CD4-positive, alpha-beta memory T cell (primary cell): ENCODE measurements around the gene FKBP8. TPM values are rescaled to one million over a fixed set of nuclear protein-coding genes. Genes with fewer than 3 reads are reported as not detected.

Source experiments
- CTCF ChIA-PET: fragments of 350-600 bp; sonication (Branson Sonifier 250); formaldehyde crosslinking; loops from one replicate; lab custom pipeline; 2021; ENCODE audit warnings: inconsistent platforms; ENCODE audit not compliant: partially characterized antibody; lab: Charles Lee
- POLR2A ChIA-PET: fragments of 350-600 bp; sonication (Branson Sonifier 250); formaldehyde crosslinking; loops from one replicate; lab custom pipeline; 2021; ENCODE audit not compliant: partially characterized antibody; lab: Charles Lee
- DNase-seq, 5 donors: peaks; one replicate each; pipeline versions ENCODE4 v3.0.0 to v3.0.0-alpha.2; 2020 to 2022; ENCODE audit warnings: mixed read lengths in 1 of 5
- H3K27ac ChIP-seq: one replicate; pipeline ENCODE4 v1.7.0; 2013; ENCODE audit warnings: low read depth, low read length
- H3K27me3 ChIP-seq: 2 replicates; pipeline ENCODE4 v1.7.0; 2013; ENCODE audit warnings: mild to moderate bottlenecking, low read length, moderate library complexity; ENCODE audit not compliant: insufficient read depth
- H3K36me3 ChIP-seq: 2 replicates; pipeline ENCODE4 v1.7.0; 2013; ENCODE audit warnings: mild to moderate bottlenecking, low read length, moderate library complexity; ENCODE audit not compliant: insufficient read depth
- H3K4me1 ChIP-seq: 2 replicates; pipeline ENCODE4 v1.7.0; 2013; ENCODE audit warnings: mild to moderate bottlenecking, low read length, moderate library complexity; ENCODE audit not compliant: insufficient read depth
- H3K4me3 ChIP-seq, 2 donors: one replicate each; pipeline ENCODE4 v1.7.0; 2013; ENCODE audit warnings: low read length in 2 of 2, mild to moderate bottlenecking in 1 of 2
- H3K9me3 ChIP-seq, 2 donors: one replicate each; pipeline ENCODE4 v1.7.0; 2013; ENCODE audit warnings: low read length in 2 of 2, control low read depth in 1 of 2; ENCODE audit not compliant: control insufficient read depth in 1 of 2
- H3K27ac Mint-ChIP-seq, 7 donors: one replicate each; pipeline ENCODE4 v1.8.0; 2020 to 2021; ENCODE audit warnings: mixed read lengths in 7 of 7, mild to moderate bottlenecking in 6 of 7, inconsistent platforms in 3 of 7, moderate library complexity in 3 of 7
- H3K27me3 Mint-ChIP-seq, 2 donors: one replicate each; pipeline ENCODE4 v1.8.0; 2020 to 2021; ENCODE audit warnings: mixed read lengths in 2 of 2
- H3K36me3 Mint-ChIP-seq, 2 donors: one replicate each; pipeline ENCODE4 v1.8.0; 2020 to 2021; ENCODE audit warnings: mixed read lengths in 2 of 2, inconsistent platforms in 1 of 2, mild to moderate bottlenecking in 1 of 2
- H3K4me1 Mint-ChIP-seq, 4 donors: one replicate each; pipeline ENCODE4 v1.8.0; 2020 to 2021; ENCODE audit warnings: mixed read lengths in 4 of 4, mild to moderate bottlenecking in 1 of 4
- H3K4me3 Mint-ChIP-seq, 8 donors: one replicate each; pipeline ENCODE4 v1.8.0; 2020 to 2021; ENCODE audit warnings: mixed read lengths in 8 of 8, mild to moderate bottlenecking in 7 of 8, moderate library complexity in 6 of 8, inconsistent platforms in 3 of 8
- H3K9me3 Mint-ChIP-seq, 8 donors: one replicate each; pipeline ENCODE4 v1.8.0; 2020 to 2021; ENCODE audit warnings: mixed read lengths in 8 of 8, mild to moderate bottlenecking in 5 of 8, inconsistent platforms in 3 of 8, moderate library complexity in 1 of 8
- intact Hi-C: fragments of 100-400 bp; cut with micrococcal nuclease; formaldehyde crosslinking; loops from one replicate; pipeline ENCODE4 v1.15.1; 2023
- polyA plus RNA-seq, 2 donors: library from polyadenylated mRNA; unstranded; fragments of 300-500 nt; fragmentation: Illumina TruSeq; gene quantifications; one replicate each; pipeline ENCODE4 v1.2.3, GENCODE V29; 2021
- total RNA-seq, 2 experiments: library from RNA; stranded (reverse); gene quantifications; one replicate each; pipeline ENCODE4 v1.2.3, GENCODE V29; 2021

FKBP8 gene
- total and polyA plus RNA-seq, 4 experiments from 2014 or later = 82.4 to 249 (median 181) TPM

DNA sequence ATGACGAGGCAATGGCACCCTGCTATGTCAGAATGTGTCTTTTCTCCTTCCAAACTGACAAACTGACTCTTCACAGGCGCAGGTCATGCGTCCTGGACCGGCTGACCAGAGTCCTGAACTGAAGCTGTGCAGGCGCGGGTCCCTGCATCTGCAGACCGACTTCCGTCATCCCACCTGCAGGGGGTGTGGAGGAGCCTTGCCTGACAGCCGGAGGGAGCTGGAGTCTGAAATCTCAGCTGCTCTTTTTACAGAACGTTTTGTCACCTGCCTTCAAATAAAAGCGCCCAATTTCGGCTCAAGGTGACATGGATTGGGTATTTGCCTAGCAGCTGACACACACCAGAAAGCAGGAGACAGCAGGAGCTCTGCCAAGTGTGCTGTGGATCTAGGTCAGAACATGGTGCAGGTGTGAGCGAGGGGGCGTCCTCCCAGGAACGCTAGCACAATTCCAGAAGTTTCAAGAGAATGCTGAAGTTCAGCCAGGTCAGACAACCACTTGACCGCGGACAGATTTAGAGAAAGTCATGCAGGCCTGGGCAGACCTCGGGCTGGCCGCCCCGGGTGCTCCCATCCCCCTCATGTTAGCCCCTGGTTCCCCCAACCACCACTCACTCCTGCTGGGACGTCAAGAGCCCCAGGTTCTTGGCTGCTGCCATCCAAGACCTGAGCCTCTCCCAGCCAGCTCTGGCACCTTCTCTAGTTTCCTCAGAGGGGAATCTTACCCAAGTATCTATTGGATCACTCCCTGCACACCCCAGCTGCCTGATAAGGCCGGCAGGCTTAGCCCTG, 54.3 kb downstream of the FKBP8 start:
- DNase-seq = no peak
- intact Hi-C loops = no loop called here
- Mint-ChIP-seq H3K4me1 (peaks cover 33 to 92% (median 68%) of the 10 kb centered on the region in 4 donors), H3K36me3 (peaks cover 0 to 8% of the 10 kb centered on the region in 2 donors), H3K4me3 (peak overlapping the region in 2 of 8 donors; percentile 27 to 57), H3K27me3 (no peaks in the 10 kb centered on the region), H3K27ac (peak overlapping the region in 4 of 7 donors; percentile 9 to 62 (median 42)), H3K9me3 (no peaks in the 10 kb centered on the region)
- Histone ChIP-seq H3K36me3 (no peaks in the 10 kb centered on the region), H3K27me3 (no peaks in the 10 kb centered on the region), H3K4me3 (no peak overlapping the region), H3K4me1 (peaks cover 85% of the 10 kb centered on the region), H3K27ac (no peak overlapping the region), H3K9me3 (no peaks in the 10 kb centered on the region)
- ChIA-PET POLR2A (interaction anchor here (0.6 to 1.7 kb wide), 5 partner anchors 13 to 100 kb away, joined by 3 to 5 read pairs (median 3); no protein-coding TSS in a partner anchor), CTCF (interaction anchor here (1.0 to 14.1 kb wide), 4 partner anchors 9 to 358 kb away, joined by 3 to 131 read pairs (median 4); partner anchors contain the start of gene ELL)

DNA sequence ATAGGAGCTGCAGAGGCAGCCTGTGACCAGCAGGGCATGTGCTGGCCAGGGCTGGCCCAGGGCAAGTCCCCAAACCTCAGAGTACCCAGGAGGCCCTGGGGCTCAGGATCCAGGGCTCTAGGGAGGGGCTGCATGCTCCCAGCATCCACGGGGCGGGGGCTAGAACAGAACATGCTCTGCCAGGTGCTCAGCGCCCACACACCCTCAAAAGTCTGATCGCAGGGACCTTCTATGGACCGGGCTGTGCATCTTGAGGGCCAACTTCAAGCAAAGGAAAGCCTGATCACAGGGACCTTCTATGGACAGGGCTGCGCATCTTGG, 55.0 kb downstream of the FKBP8 start:
- H3K9me3 Mint-ChIP-seq = no peaks in the 10 kb centered on the region
- no peak overlapping the region for H3K4me3 ChIP-seq
- no peak overlapping the region for H3K4me3 Mint-ChIP-seq
- CTCF ChIA-PET = interaction anchor here (1.0 to 14.1 kb wide), 4 partner anchors 9 to 358 kb away, joined by 3 to 131 read pairs (median 4); partner anchors contain the start of gene ELL
- H3K9me3 ChIP-seq = no peaks in the 10 kb centered on the region
- H3K36me3 Mint-ChIP-seq = peaks cover 0 to 4% of the 10 kb centered on the region in 2 donors
- peaks cover 79% of the 10 kb centered on the region for H3K4me1 ChIP-seq
- intact Hi-C loops = no loop called here
- H3K27ac Mint-ChIP-seq = peak overlapping the region in 6 of 7 donors; percentile 9 to 90 (median 79)
- H3K36me3 ChIP-seq = no peaks in the 10 kb centered on the region
- peaks cover 32 to 93% (median 67%) of the 10 kb centered on the region in 4 donors for H3K4me1 Mint-ChIP-seq
- no peak for DNase-seq
- no peaks in the 10 kb centered on the region for H3K27me3 ChIP-seq
- H3K27me3 Mint-ChIP-seq = no peaks in the 10 kb centered on the region
- H3K27ac ChIP-seq = no peak overlapping the region
- POLR2A ChIA-PET = interaction anchor here (0.6 to 1.7 kb wide), 5 partner anchors 13 to 101 kb away, joined by 3 to 5 read pairs (median 3); no protein-coding TSS in a partner anchor

DNA sequence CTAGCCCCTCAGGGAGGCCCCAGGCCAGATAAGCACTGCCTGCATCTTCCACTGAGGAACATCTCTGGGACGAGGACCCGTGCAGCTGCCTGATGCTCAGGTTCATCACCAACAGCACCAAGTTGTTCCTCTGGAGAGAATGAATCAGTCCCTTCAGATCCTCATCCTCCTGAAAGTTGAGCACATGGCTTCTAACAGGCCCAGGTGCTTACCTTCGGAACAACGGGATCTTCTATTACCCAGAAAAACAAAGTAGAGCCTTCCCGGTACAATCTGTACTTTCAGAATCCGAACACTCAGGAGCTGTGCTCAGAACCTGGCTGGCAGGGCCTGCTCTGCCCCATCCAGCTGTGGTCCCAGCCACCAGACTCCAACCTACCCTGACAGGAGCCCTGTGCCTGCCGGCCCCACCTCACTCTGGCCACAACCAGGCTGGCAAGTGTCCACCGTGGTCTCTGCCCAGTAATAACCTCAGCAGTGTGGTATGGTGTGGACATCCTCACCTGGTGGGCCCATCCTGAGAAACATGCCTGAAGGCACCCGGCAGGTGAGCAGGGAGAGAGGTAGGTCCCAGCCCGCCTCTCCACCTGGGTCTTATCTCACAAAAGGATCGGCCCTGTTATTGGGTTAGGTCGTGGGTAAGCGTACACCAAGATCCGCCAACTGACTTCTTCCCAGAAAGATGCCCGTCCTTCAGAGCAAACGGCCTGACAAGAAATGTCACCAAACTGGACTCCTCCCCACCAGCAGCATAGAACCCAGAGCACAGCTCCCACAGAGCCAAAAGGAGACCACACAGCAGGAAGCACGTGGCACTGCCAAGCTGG, 55.6 kb downstream of the FKBP8 start:
- H3K4me3 ChIP-seq = no peak overlapping the region
- no peaks in the 10 kb centered on the region for H3K9me3 ChIP-seq
- H3K4me3 Mint-ChIP-seq = peak overlapping the region in 3 of 8 donors; percentile 8 to 45 (median 21)
- ChIA-PET POLR2A (interaction anchor here (1.1 to 3.8 kb wide), 7 partner anchors 8 to 102 kb away, joined by 3 to 21 read pairs (median 4); no protein-coding TSS in a partner anchor), CTCF (interaction anchor here (1.0 to 14.1 kb wide), 4 partner anchors 10 to 359 kb away, joined by 3 to 131 read pairs (median 4); partner anchors contain the start of gene ELL)
- H3K9me3 Mint-ChIP-seq = no peaks in the 10 kb centered on the region
- intact Hi-C loops = no loop called here
- no peaks in the 10 kb centered on the region for H3K36me3 ChIP-seq
- no peak overlapping the region for H3K27ac ChIP-seq
- no peaks in the 10 kb centered on the region for H3K27me3 Mint-ChIP-seq
- no peak for DNase-seq
- H3K36me3 Mint-ChIP-seq = peaks cover 0 to 4% of the 10 kb centered on the region in 2 donors
- H3K27me3 ChIP-seq = no peaks in the 10 kb centered on the region
- peak overlapping the region; percentile 15 to 90 (median 80) for H3K27ac Mint-ChIP-seq
- peaks cover 31 to 94% (median 69%) of the 10 kb centered on the region in 4 donors for H3K4me1 Mint-ChIP-seq
- peaks cover 79% of the 10 kb centered on the region for H3K4me1 ChIP-seq

DNA sequence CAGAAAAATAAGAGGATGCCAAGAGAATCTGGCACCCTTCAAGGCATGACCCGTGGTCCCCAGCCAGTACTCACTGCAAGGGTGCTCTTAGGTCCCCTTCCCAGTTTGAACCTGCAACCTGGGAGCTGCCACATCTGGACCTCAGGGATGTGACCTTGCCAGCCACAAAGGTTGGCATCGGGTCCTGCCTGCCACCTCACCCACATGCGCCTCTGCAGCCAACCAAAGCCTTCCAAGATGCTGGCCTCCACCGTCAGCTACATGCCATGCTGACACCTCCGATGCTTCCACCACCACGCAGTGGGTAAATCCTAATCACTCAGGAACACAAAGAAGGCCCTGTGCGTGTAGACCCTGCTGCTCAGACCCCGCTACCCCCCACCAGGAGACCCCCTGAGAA, 56.6 kb downstream of the FKBP8 start:
- peaks cover 0 to 4% of the 10 kb centered on the region in 2 donors for H3K36me3 Mint-ChIP-seq
- no peaks in the 10 kb centered on the region for H3K36me3 ChIP-seq
- ChIA-PET POLR2A (interaction anchor here (1.2 to 3.8 kb wide), 7 partner anchors 8 to 43 kb away, joined by 3 to 21 read pairs (median 7); partner anchors contain the start of gene ELL), CTCF (interaction anchor here (1.2 to 1.8 kb wide), 3 partner anchors 10 to 16 kb away, joined by 4 to 6 read pairs (median 6); no protein-coding TSS in a partner anchor)
- peak overlapping the region in 7 of 8 donors; percentile 25 to 83 (median 76) for H3K4me3 Mint-ChIP-seq
- no peaks in the 10 kb centered on the region for H3K9me3 Mint-ChIP-seq
- H3K9me3 ChIP-seq = no peaks in the 10 kb centered on the region
- H3K4me1 ChIP-seq = peaks cover 73% of the 10 kb centered on the region
- intact Hi-C loops = loop anchor here (1.0 kb wide), 1 partner anchor 11 kb away; no protein-coding TSS in a partner anchor
- peak overlapping the region; percentile 42 for H3K27ac ChIP-seq
- H3K27ac Mint-ChIP-seq = peak overlapping the region; percentile 31 to 92 (median 89)
- H3K27me3 ChIP-seq = no peaks in the 10 kb centered on the region
- DNase-seq = no peak
- peaks cover 26 to 90% (median 66%) of the 10 kb centered on the region in 4 donors for H3K4me1 Mint-ChIP-seq
- H3K4me3 ChIP-seq = no peak overlapping the region
- no peaks in the 10 kb centered on the region for H3K27me3 Mint-ChIP-seq

DNA sequence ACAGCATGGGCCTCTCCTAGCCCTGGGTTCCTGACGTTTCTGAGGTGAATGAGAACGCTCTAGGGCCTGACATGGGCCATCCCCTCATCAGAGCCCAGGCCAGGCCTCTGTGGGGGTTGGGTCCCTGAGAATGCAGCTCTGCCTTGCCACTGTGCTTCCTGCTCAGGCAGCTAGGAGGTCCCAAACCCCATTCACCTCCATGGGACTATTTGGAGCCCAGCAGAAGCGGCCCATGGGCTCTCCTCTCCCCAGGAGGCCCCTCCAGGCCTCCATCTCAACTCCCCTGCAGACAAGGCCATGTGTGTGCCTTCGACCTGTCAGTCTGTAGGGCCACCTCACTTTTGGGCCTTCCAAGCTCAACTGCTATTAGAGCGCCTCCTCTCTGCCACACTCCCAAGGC, 58.4 kb downstream of the FKBP8 start:
- Mint-ChIP-seq H3K4me3 (peak overlapping the region in 2 of 8 donors; percentile 13 to 15), H3K27ac (peak overlapping the region; percentile 41 to 90 (median 64)), H3K9me3 (no peaks in the 10 kb centered on the region), H3K27me3 (no peaks in the 10 kb centered on the region), H3K4me1 (peaks cover 31 to 96% (median 72%) of the 10 kb centered on the region in 4 donors), H3K36me3 (peaks cover 0 to 2% of the 10 kb centered on the region in 2 donors)
- DNase-seq = no peak
- H3K4me1 ChIP-seq = peaks cover 82% of the 10 kb centered on the region
- no peaks in the 10 kb centered on the region for H3K27me3 ChIP-seq
- H3K4me3 ChIP-seq = no peak overlapping the region
- intact Hi-C loops = no loop called here
- H3K36me3 ChIP-seq = no peaks in the 10 kb centered on the region
- no peaks in the 10 kb centered on the region for H3K9me3 ChIP-seq
- POLR2A ChIA-PET = interaction anchor here (0.8 to 3.8 kb wide), 5 partner anchors 10 to 347 kb away, joined by 3 to 21 read pairs (median 4); partner anchors contain the start of genes ELL, KXD1 and UPF1
- CTCF ChIA-PET = interaction anchor here (1.2 to 1.4 kb wide), 2 partner anchors 28 to 35 kb away, joined by 3 read pairs; no protein-coding TSS in a partner anchor
- peak overlapping the region; percentile 13 for H3K27ac ChIP-seq

DNA sequence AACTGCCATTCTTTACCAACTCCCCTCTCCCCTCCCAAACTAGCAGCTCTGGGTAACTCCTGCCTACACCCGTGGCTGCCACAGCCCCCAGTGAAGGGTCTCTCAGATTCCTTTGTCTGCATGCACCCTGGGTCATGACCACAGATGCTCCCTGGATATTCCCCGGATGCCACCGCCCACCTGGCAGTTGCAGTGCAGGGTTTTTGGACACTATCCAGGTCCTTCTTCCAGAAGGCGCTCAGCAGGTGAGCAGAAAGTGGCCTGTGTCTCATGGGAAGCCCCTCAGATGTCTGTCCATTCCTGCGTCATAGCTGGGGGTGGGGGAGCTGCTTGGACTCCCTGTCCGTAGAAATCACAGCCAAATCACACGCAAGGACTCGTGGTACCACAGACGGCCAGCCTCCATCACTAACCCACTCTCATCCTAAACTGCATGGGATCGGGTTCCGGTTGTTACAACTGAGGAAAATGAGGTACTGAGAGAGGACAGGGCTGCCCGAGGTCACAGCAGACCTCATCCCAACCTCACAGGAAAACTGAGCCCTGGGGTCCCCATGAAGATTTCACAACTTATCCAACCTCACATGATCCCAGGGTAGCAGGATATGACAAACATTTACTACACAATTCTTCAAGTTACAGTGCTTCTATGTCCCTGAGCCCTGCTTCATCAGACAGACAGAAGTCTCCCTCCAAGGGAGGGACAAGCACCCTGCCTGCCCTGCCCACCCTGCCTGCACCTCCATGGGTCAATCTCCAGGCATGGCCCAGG, 60.1 kb downstream of the FKBP8 start:
- no peak for DNase-seq
- Histone ChIP-seq H3K27ac (no peak overlapping the region), H3K4me1 (peaks cover 85% of the 10 kb centered on the region), H3K4me3 (no peak overlapping the region), H3K27me3 (no peaks in the 10 kb centered on the region), H3K9me3 (no peaks in the 10 kb centered on the region), H3K36me3 (no peaks in the 10 kb centered on the region)
- peak overlapping the region; percentile 22 to 88 (median 49) for H3K27ac Mint-ChIP-seq
- no peaks in the 10 kb centered on the region for H3K27me3 Mint-ChIP-seq
- H3K4me1 Mint-ChIP-seq = peaks cover 40 to 97% (median 73%) of the 10 kb centered on the region in 4 donors
- ChIA-PET POLR2A (interaction anchor here (1.6 to 2.1 kb wide), 2 partner anchors 14 to 106 kb away, joined by 7 to 9 read pairs; partner anchors contain the start of gene REX1BD), CTCF (interaction anchor here (0.9 to 1.8 kb wide), 2 partner anchors 13 to 361 kb away, joined by 3 to 5 read pairs; no protein-coding TSS in a partner anchor)
- peaks cover 0 to 5% of the 10 kb centered on the region in 2 donors for H3K36me3 Mint-ChIP-seq
- H3K9me3 Mint-ChIP-seq = no peaks in the 10 kb centered on the region
- peak overlapping the region in 1 of 8 donors; percentile 10 for H3K4me3 Mint-ChIP-seq
- intact Hi-C loops = no loop called here
